Smooth muscle cell (in vitro differentiated cells): Measurements from ENCODE around the gene ROR2. TPM values are rescaled to one million over a fixed set of nuclear protein-coding genes. Genes with fewer than 3 reads are reported as not detected.

Experiments
- DNase-seq: peaks from one replicate; lab custom pipeline; 2025; ENCODE audit not compliant: unreplicated experiment; lab: John Stamatoyannopoulos, UW
- H2AFZ ChIP-seq: fragments of 200-600 bp; sonication (generic); 2 replicates; pipeline ENCODE4 v1.6.0; 2016; ENCODE audit warnings: antibody characterized with exemption, low read depth, mild to moderate bottlenecking
- H3F3A ChIP-seq: fragments of 200-600 bp; sonication (generic); 2 replicates; pipeline ENCODE4 v1.6.0; 2017; ENCODE audit warnings: antibody characterized with exemption, low read depth
- H3K27ac ChIP-seq: fragments of 200-600 bp; sonication (generic); 2 replicates; pipeline ENCODE4 v1.5.1; 2016; ENCODE audit warnings: low read depth, mild to moderate bottlenecking
- H3K27me3 ChIP-seq: fragments of 200-600 bp; sonication (generic); 2 replicates; pipeline ENCODE4 v1.6.1; 2016; ENCODE audit warnings: low read depth, mild to moderate bottlenecking
- H3K36me3 ChIP-seq: fragments of 200-600 bp; sonication (generic); 2 replicates; pipeline ENCODE4 v1.5.1; 2016; ENCODE audit warnings: low read depth
- H3K4me1 ChIP-seq: fragments of 200-600 bp; sonication (generic); 2 replicates; pipeline ENCODE4 v1.5.1; 2016; ENCODE audit warnings: low read depth
- H3K4me2 ChIP-seq: fragments of 200-600 bp; sonication (generic); 2 replicates; pipeline ENCODE4 v1.6.0; 2016; ENCODE audit warnings: mild to moderate bottlenecking
- H3K4me3 ChIP-seq: fragments of 200-600 bp; sonication (generic); 2 replicates; pipeline ENCODE4 v1.5.1; 2016; ENCODE audit warnings: mild to moderate bottlenecking
- H3K79me2 ChIP-seq: fragments of 200-600 bp; sonication (generic); 2 replicates; pipeline ENCODE4 v1.6.0; 2016; ENCODE audit warnings: low read depth, mild to moderate bottlenecking
- H3K9ac ChIP-seq: fragments of 200-600 bp; sonication (generic); 2 replicates; pipeline ENCODE4 v1.6.0; 2016; ENCODE audit warnings: low read depth
- H3K9me3 ChIP-seq: fragments of 200-600 bp; sonication (generic); replicated peaks from 2 replicates; pipeline ENCODE4 v1.5.1; 2016; ENCODE audit warnings: low read depth
- H4K20me1 ChIP-seq: fragments of 200-600 bp; sonication (generic); 2 replicates; pipeline ENCODE4 v1.6.0; 2016; ENCODE audit warnings: low read depth
- CTCF ChIP-seq: fragments of 200-600 bp; sonication (generic); IDR thresholded peaks from 2 replicates; pipeline ENCODE4 v1.5.1; 2017; ENCODE audit warnings: borderline replicate concordance, mild to moderate bottlenecking, antibody characterized with exemption; ENCODE audit not compliant: insufficient read depth, poor library complexity, severe bottlenecking
- WGBS: methylation state at CpG from one replicate; pipeline ENCODE4 v1.1.7; 2016; ENCODE audit warnings: low lambda C conversion rate; 5-methylcytosine and 5-hydroxymethylcytosine counted together
- polyA plus RNA-seq: library from polyadenylated mRNA; unstranded; fragments of >200 nt; fragmentation: Nextera tagmentation; extraction: Ambion mirVana; gene quantifications from 2 replicates; pipeline ENCODE4 v1.2.1, GENCODE V29; 2016
- total RNA-seq: library from RNA; depleted of rRNA; stranded (reverse); fragments of >200 nt; gene quantifications from 2 replicates; pipeline ENCODE4 v1.2.3, GENCODE V29; 2014

The ROR2 gene
- total and polyA plus RNA-seq, 2 experiments from 2014 or later: 16.7 to 21.7 TPM

GRCh38 chr9:91726406-91727100 is 223.5 kb downstream of the ROR2 start:
- no peaks in the 10 kb centered on the region for H4K20me1 ChIP-seq
- peaks cover under 1% of the 10 kb centered on the region for H3K4me1 ChIP-seq
- H2AFZ ChIP-seq: no peak overlapping the region
- TF ChIP-seq CTCF: no peak
- H3K27ac ChIP-seq: no peak overlapping the region
- no peaks in the 10 kb centered on the region for H3K9me3 ChIP-seq
- H3K36me3 ChIP-seq: no peaks in the 10 kb centered on the region
- WGBS: 95% methylated on average over 19 of the region's 19 CpGs
- no peak overlapping the region for H3K4me3 ChIP-seq
- H3K27me3 ChIP-seq: no peaks in the 10 kb centered on the region
- no peaks in the 10 kb centered on the region for H3K79me2 ChIP-seq
- H3F3A ChIP-seq: peaks cover 6% of the 10 kb centered on the region
- DNase-seq: no peak
- H3K9ac ChIP-seq: no peak overlapping the region
- no peak overlapping the region for H3K4me2 ChIP-seq

- Histone ChIP-seq H3K4me3 (no peak overlapping the region), H2AFZ (no peak overlapping the region), H3K9ac (no peak overlapping the region), H3K79me2 (no peaks in the 10 kb centered on the region), H3K9me3 (no peaks in the 10 kb centered on the region), H4K20me1 (no peaks in the 10 kb centered on the region), H3F3A (peaks cover 6% of the 10 kb centered on the region), H3K27me3 (no peaks in the 10 kb centered on the region), H3K4me1 (peaks cover 6% of the 10 kb centered on the region), H3K27ac (no peak overlapping the region), H3K36me3 (no peaks in the 10 kb centered on the region), H3K4me2 (no peak overlapping the region)
- DNase-seq: no peak
- WGBS: 96% methylated on average over 7 of the region's 7 CpGs
- no peak for TF ChIP-seq CTCF
Measured at GRCh38 chr9:91725651-91726050, 224.4 kb downstream of the ROR2 start.

- peaks cover 6% of the 10 kb centered on the region for H3K4me1 ChIP-seq
- no peaks in the 10 kb centered on the region for H3K79me2 ChIP-seq
- no peak for DNase-seq
- H3K9me3 ChIP-seq: no peaks in the 10 kb centered on the region
- no peak overlapping the region for H3K9ac ChIP-seq
- no peaks in the 10 kb centered on the region for H4K20me1 ChIP-seq
- H3K27me3 ChIP-seq: no peaks in the 10 kb centered on the region
- H2AFZ ChIP-seq: no peak overlapping the region
- H3K27ac ChIP-seq: no peak overlapping the region
- no peaks in the 10 kb centered on the region for H3K36me3 ChIP-seq
- TF ChIP-seq CTCF: no peak
- 96% methylated on average over 43 of the region's 43 CpGs for WGBS
- no peak overlapping the region for H3K4me3 ChIP-seq
- peaks cover 5% of the 10 kb centered on the region for H3F3A ChIP-seq
- no peak overlapping the region for H3K4me2 ChIP-seq
Measured at GRCh38 chr9:91724609-91725505, 225.2 kb downstream of the ROR2 start.
